ENCODE measurements around the gene ZNF80. TPM values are rescaled to one million over a fixed set of nuclear protein-coding genes. Genes with fewer than 3 reads are reported as not detected.
"Not testable (repeated sequence)": the region's sequence is repeated elsewhere in the genome, so short reads cannot be mapped to it uniquely, and the experiment has no call there.

ZNF80 gene
- under 1 TPM; 0.10 TPM for total RNA-seq

DNA sequence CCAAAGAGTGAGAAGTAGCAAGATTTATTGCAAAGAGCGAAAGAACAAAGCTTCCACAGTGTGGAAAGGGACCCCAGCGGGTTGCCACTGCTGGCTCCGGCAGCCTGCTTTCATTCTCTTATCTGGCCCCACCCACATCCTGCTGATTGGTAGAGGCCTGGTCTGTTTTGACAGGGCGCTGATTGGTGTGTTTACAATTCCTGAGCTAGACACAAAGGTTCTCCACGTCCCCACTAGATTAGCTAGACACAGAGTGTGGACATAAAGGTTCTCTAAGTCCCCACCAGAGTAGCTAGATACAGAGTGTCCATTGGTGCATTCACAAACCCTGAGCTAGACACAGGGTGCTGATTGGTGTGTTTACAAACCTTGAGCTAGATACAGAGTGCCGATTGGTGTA lies at the start of gene ZNF80:
TSS of gene ZNF80 (minus strand) at position 101 of the 400 bp plus-strand sequence. CDS start 504 bp downstream, outside the sequence.
- H3K27me3 Mint-ChIP-seq; POLR2A ChIA-PET; DNase-seq; H3K9me3 Mint-ChIP-seq; H3K36me3 Mint-ChIP-seq (ENCODE audit: low read depth): not testable (repeated sequence)
- CTCF ChIA-PET, result interaction anchor here (0.8 to 2.2 kb wide), 3 partner anchors 10 to 14 kb away, joined by 3 to 5 read pairs (median 3); no protein-coding TSS in a partner anchor
- Mint-ChIP-seq H3K4me1 (peaks cover 31% of the 10 kb centered on the region), H3K27ac (peak within 1 kb of the TSS; percentile 68), H3K4me3 (peak within 1 kb of the TSS; percentile 17)

DNA sequence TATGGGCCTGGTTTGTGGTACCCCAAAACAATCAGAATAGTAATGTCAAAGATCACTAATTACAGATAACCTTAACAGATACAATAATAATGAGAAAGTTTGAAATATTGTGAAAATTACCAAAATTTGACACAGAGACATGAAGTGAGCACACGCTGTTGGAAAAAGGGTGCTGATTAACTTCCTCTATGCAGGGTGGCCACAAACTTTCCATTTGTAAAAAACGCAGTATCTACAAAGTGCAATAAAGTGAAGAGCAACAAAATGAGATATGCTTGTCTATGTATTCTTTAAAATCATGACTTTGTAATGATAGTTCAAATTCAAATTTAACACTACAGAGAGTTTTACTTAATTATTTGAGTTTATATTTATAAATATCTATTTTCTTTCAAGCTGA lies 48.9 kb upstream of the ZNF80 start:
- Mint-ChIP-seq H3K27me3 (no peaks in the 10 kb centered on the region), H3K27ac (peak overlapping the region; percentile 75), H3K4me1 (no peaks in the 10 kb centered on the region), H3K36me3 (ENCODE audit: low read depth) (no peaks in the 10 kb centered on the region), H3K4me3 (no peak overlapping the region), H3K9me3 (peaks cover 2% of the 10 kb centered on the region)
- ChIA-PET POLR2A (no interaction called here), CTCF (interaction anchor here (1.0 to 1.6 kb wide), 4 partner anchors 11 to 105 kb away, joined by 3 to 5 read pairs (median 4); no protein-coding TSS in a partner anchor)
- DNase-seq, result no peak

DNA sequence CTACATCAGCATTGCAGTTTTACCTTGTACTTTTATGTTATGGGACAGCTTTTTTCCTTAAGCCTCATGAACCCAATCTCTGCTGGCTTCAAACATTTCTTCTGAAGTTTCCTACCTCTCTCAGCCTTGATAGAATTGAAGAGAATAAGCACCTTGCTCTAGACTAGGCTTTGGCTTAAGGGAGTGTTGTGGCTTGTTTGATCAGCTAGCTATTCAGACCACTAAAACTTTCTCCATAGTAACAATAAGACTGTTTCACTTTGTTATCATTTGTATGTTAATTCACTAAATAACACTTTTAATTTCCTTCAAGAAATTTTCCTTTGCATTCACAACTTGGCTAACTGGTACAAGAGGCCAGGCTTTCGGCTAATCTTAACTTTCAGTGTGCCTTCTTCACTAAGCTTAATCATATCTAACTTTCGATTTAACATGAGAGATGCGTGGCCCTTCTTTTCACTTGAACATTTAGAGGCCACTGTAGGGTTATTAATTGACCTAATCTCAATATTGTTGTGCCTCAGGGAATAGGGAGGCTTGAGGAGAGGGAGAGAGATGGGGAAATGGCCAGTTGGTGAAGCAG lies 48.4 kb upstream of the ZNF80 start:
- no peaks in the 10 kb centered on the region for H3K27me3 Mint-ChIP-seq
- peaks cover 2% of the 10 kb centered on the region for H3K9me3 Mint-ChIP-seq
- POLR2A ChIA-PET, result no interaction called here
- no peak for DNase-seq
- H3K27ac Mint-ChIP-seq, result peak overlapping the region; percentile 75
- no peak overlapping the region for H3K4me3 Mint-ChIP-seq
- H3K4me1 Mint-ChIP-seq, result no peaks in the 10 kb centered on the region
- CTCF ChIA-PET, result interaction anchor here (0.6 to 1.8 kb wide), 7 partner anchors 9 to 169 kb away, joined by 3 to 6 read pairs (median 4); partner anchors contain the start of gene TIGIT
- H3K36me3 Mint-ChIP-seq (ENCODE audit: low read depth), result no peaks in the 10 kb centered on the region

DNA sequence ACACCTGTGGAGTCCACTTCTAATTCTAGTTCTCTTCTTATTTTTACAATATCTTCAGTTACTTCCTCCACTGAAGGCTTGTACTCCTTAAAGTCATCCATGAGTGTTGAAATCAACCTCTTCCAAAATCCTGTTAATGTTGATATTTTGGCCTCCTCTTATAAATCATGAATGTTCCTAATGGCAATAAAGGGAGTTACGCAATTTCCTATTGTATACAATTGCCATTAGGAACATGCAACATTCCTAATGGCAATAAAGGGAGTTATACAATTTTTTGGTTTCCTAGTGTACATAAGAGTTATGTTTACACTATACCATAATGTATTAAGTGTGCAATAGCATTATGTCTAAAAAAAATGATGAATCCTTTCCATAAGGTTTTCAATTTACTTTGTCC lies 47.3 kb upstream of the ZNF80 start:
- no peak overlapping the region for H3K27ac Mint-ChIP-seq
- DNase-seq, result no peak
- ChIA-PET POLR2A (no interaction called here), CTCF (interaction anchor here (1.3 to 1.8 kb wide), 3 partner anchors 10 to 15 kb away, joined by 5 to 6 read pairs (median 5); partner anchors contain the start of gene TIGIT)
- no peaks in the 10 kb centered on the region for H3K4me1 Mint-ChIP-seq
- no peaks in the 10 kb centered on the region for H3K27me3 Mint-ChIP-seq
- H3K36me3 Mint-ChIP-seq (ENCODE audit: low read depth), result no peaks in the 10 kb centered on the region
- peaks cover 2% of the 10 kb centered on the region for H3K9me3 Mint-ChIP-seq
- no peak overlapping the region for H3K4me3 Mint-ChIP-seq

DNA sequence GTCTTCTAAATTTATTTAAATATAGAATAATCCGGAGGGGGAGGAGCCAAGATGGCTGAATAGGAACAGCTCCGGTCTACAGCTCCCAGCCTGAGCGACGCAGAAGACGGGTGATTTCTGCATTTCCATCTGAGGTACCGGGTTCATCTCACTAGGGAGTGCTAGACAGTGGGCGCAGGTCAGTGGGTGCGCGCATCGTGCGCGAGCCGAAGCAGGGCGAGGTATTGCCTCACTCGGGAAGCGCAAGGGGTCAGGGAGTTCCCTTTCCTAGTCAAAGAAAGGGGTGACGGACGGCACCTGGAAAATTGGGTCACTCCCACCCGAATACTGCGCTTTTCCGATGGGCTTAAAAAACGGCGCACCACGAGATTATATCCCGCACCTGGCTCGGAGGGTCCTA lies 39.5 kb upstream of the ZNF80 start:
- DNase-seq; H3K27me3 Mint-ChIP-seq; H3K27ac Mint-ChIP-seq; H3K4me3 Mint-ChIP-seq; H3K4me1 Mint-ChIP-seq; POLR2A ChIA-PET; H3K36me3 Mint-ChIP-seq (ENCODE audit: low read depth): not testable (repeated sequence)
- H3K9me3 Mint-ChIP-seq, result peaks cover 19% of the 10 kb centered on the region
- CTCF ChIA-PET, result interaction anchor here (2.3 kb wide), 1 partner anchor 14 kb away, joined by 7 read pairs; no protein-coding TSS in a partner anchor

DNA sequence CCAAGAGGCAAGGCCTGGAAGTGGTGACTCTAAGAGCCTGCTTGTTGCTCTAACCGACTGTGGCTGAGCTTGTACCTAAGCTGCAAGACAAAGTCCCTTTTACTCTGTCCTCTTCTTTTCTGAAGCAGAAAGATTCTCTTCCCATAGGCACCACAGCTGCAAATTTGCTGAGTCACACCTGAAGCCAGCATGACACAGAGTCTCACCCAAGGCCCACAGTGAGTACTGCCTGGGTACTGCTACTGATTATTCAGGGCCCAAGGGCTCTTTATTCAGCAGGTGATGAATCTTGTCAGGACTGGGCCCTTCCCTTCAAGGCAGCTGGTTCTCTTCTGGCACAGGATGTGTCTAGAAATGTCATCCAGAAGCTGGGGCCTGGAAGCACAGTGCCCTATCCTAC lies 37.6 kb upstream of the ZNF80 start:
- POLR2A ChIA-PET, result no interaction called here
- H3K9me3 Mint-ChIP-seq, result peaks cover 27% of the 10 kb centered on the region
- no peak for DNase-seq
- no peaks in the 10 kb centered on the region for H3K27me3 Mint-ChIP-seq
- CTCF ChIA-PET, result interaction anchor here (0.9 to 2.3 kb wide), 2 partner anchors 11 to 16 kb away, joined by 4 to 7 read pairs; no protein-coding TSS in a partner anchor
- no peak overlapping the region for H3K4me3 Mint-ChIP-seq
- H3K36me3 Mint-ChIP-seq (ENCODE audit: low read depth), result no peaks in the 10 kb centered on the region
- no peak overlapping the region for H3K27ac Mint-ChIP-seq
- no peaks in the 10 kb centered on the region for H3K4me1 Mint-ChIP-seq

DNA sequence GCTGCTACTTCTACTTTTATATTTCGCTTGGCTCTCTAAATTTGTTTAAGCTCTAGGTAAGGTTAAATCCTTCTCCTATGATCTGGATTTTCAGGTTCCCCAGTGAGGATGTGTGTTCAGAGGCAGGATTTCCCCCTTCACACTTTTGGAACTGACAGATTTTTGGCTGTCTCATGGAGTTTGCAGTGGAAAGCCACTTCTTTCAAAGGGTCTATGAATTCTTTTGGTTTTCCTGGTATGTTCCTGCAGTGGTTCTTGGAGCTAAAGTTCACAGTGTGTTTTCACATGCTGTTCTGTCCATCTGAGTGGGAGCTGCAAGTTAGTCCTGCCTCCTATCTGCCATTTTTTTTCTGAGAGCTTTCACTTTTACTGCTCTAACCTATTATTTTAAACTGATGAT lies 34.9 kb upstream of the ZNF80 start:
- Mint-ChIP-seq H3K27ac (no peak overlapping the region), H3K9me3 (peaks cover 28% of the 10 kb centered on the region), H3K4me1 (no peaks in the 10 kb centered on the region), H3K36me3 (ENCODE audit: low read depth) (no peaks in the 10 kb centered on the region), H3K27me3 (no peaks in the 10 kb centered on the region), H3K4me3 (no peak overlapping the region)
- POLR2A ChIA-PET, result no interaction called here
- no peak for DNase-seq
- CTCF ChIA-PET, result interaction anchor here (1.6 kb wide), 1 partner anchor 22 kb away, joined by 4 read pairs; no protein-coding TSS in a partner anchor

DNA sequence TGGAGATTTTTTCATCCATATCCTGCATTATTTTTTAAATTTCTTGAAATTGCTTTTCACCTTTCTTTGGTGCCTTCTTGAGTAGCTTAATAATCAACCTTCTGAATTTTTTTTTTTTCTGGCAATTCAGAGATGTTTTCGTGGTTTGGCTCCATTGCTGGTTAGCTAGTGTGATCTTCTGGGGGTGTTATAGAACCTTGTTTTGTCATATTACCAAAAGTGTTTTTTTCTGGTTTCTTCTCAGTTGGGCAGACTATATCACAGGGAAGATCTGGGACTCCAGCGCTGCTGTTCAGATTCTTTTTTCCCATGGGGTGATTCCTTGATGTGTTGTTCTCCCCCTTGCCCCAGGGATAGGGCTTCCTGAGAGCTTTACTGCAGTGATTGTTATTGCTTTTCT lies 32.6 kb upstream of the ZNF80 start:
- Mint-ChIP-seq H3K9me3 (peaks cover 21% of the 10 kb centered on the region), H3K27me3 (no peaks in the 10 kb centered on the region), H3K27ac (no peak overlapping the region), H3K36me3 (ENCODE audit: low read depth) (no peaks in the 10 kb centered on the region), H3K4me3 (no peak overlapping the region), H3K4me1 (no peaks in the 10 kb centered on the region)
- no peak for DNase-seq
- CTCF ChIA-PET, result interaction anchor here (0.6 to 2.2 kb wide), 5 partner anchors 15 to 1066 kb away, joined by 3 to 6 read pairs (median 3); no protein-coding TSS in a partner anchor
- POLR2A ChIA-PET, result no interaction called here

DNA sequence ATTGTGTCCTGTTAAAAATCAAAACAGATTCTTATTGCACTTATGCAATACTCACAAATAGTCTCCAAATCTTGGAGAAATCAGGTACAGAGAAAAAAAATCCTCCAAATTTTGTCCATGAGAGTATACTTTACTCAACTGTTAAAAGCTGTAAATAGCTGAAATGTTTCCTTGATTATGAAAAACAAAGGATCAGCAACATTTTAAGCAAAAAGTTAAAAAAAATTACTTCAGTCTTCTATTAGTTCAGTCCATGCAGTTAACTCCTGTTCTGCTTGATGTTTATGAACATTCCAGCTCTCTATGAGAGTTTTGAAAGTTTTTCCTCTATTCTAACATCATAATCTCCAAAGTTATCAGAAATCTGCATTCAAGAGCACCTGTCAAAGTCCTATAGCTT lies 22.8 kb upstream of the ZNF80 start:
- H3K4me1 Mint-ChIP-seq, result no peaks in the 10 kb centered on the region
- DNase-seq, result no peak
- H3K27me3 Mint-ChIP-seq, result peaks cover 2% of the 10 kb centered on the region
- no peak overlapping the region for H3K4me3 Mint-ChIP-seq
- peaks cover 10% of the 10 kb centered on the region for H3K9me3 Mint-ChIP-seq
- no peaks in the 10 kb centered on the region for H3K36me3 Mint-ChIP-seq (ENCODE audit: low read depth)
- ChIA-PET CTCF (interaction anchor here (0.6 kb wide), 1 partner anchor 510 kb away, joined by 4 read pairs; no protein-coding TSS in a partner anchor), POLR2A (no interaction called here)
- no peak overlapping the region for H3K27ac Mint-ChIP-seq

DNA sequence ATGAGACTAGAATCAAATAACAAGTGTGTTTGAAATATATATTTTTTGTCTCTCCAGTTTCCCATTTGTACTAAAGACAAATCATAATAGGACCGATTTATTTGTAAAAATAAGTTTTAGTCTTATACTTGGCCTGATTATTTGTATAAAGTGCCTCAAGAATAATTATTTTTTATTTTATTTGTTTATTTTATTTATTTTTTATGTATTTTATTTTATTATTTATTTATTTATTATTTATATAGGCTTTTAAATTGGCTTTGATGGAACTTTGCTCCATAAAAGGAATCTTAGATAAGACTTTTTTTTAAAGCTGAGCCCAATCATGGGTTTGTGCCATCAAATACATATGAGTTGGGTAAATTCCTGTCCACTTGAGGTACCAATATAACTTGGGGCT lies 22.2 kb upstream of the ZNF80 start:
- POLR2A ChIA-PET, result no interaction called here
- no peaks in the 10 kb centered on the region for H3K4me1 Mint-ChIP-seq
- CTCF ChIA-PET, result no interaction called here
- H3K27me3 Mint-ChIP-seq, result peaks cover 2% of the 10 kb centered on the region
- no peak overlapping the region for H3K4me3 Mint-ChIP-seq
- no peak for DNase-seq
- H3K9me3 Mint-ChIP-seq, result peaks cover 10% of the 10 kb centered on the region
- no peak overlapping the region for H3K27ac Mint-ChIP-seq
- H3K36me3 Mint-ChIP-seq (ENCODE audit: low read depth), result no peaks in the 10 kb centered on the region

DNA sequence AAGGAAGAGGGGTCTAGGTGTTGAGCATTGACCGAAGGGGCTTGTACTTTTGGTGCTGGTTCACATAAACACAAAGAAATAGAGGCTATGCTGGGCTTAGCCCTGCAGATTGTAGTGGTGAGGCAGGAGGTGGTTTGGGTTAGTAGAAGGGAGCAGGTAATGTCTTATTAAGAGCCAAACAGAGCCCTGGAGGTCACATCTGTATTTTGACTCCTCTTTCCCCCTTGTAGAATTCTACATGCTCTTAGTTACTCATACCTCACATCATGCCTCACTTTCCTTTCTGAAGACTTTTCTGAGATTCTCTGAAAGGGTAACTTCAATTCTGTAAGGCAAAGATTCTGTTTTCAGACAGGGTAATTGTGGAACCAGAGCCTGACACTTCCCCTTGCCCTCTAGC lies 16.1 kb upstream of the ZNF80 start:
- DNase-seq, result no peak
- no peak overlapping the region for H3K4me3 Mint-ChIP-seq
- H3K9me3 Mint-ChIP-seq, result peaks cover 5% of the 10 kb centered on the region
- ChIA-PET POLR2A (no interaction called here), CTCF (no interaction called here)
- no peak overlapping the region for H3K27ac Mint-ChIP-seq
- no peaks in the 10 kb centered on the region for H3K27me3 Mint-ChIP-seq
- no peaks in the 10 kb centered on the region for H3K36me3 Mint-ChIP-seq (ENCODE audit: low read depth)
- H3K4me1 Mint-ChIP-seq, result peaks cover 4% of the 10 kb centered on the region

DNA sequence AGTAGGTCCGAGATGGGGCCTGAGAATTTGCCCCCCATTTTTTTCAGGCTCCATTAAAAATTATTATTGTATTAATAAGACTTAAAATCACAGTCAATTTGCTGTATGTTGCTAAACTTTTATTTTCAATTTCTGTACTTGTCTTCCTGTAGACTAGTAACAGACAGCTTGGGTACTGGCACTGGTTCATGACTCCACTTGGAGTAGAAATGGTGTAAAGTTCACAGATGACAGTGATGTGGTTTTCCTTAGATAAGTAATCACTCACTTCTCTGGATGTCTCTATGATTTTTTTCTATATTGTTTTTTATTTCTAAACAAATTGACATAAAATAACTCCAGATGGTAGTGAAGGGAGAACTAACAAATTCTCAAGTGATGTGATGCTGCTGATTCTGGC lies 15.6 kb upstream of the ZNF80 start:
- Mint-ChIP-seq H3K27ac (no peak overlapping the region), H3K36me3 (ENCODE audit: low read depth) (no peaks in the 10 kb centered on the region), H3K27me3 (no peaks in the 10 kb centered on the region), H3K4me3 (no peak overlapping the region), H3K4me1 (peaks cover 4% of the 10 kb centered on the region), H3K9me3 (peaks cover 6% of the 10 kb centered on the region)
- no peak for DNase-seq
- CTCF ChIA-PET, result no interaction called here
- POLR2A ChIA-PET, result no interaction called here

DNA sequence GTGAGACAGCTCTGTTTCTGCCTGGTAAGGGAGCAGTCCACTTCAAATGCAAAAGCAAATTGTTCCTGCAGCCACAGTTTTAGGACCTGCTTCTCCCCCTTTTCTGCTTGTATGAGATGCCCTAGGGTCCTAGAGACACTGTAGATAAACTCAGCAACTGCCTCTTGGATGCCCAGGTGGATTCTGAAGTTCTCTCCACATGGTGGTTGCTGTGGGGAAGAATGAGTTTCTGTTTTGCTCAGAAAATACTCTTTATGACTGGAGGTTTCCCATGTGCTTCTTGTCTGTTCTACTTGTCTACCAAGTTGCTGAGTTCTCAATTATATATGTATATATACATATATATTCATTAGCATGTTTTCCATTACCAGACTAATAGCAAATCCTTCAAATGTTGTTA lies 5.6 kb upstream of the ZNF80 start:
- ChIA-PET POLR2A (no interaction called here), CTCF (interaction anchor here (1.3 to 1.8 kb wide), 2 partner anchors 8 to 27 kb away, joined by 4 to 6 read pairs; no protein-coding TSS in a partner anchor)
- Mint-ChIP-seq H3K27ac (no peak overlapping the region), H3K9me3 (peaks cover 20% of the 10 kb centered on the region), H3K4me1 (peaks cover 12% of the 10 kb centered on the region), H3K27me3 (no peaks in the 10 kb centered on the region), H3K4me3 (no peak overlapping the region), H3K36me3 (ENCODE audit: low read depth) (peaks cover 10% of the 10 kb centered on the region)
- DNase-seq, result peak; percentile 20

DNA sequence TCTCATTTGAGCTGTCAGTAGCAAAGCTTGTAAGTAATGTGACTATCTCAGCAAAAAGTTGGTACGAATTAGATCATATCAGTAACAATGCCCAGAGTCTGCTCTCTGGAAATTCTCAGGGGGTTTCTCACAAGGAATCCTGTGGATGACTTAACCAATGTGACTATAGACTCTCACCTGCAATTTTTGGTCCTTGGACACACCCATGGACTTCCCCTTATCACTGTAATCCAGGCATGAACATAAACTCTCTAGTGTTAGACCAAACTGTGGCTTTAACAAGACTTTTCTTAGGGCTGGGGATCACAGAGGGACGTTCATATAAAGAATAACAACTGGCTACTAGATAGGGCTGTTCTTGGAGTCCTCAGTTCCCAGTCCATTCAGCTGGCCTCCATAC lies 3.9 kb upstream of the ZNF80 start:
- Mint-ChIP-seq H3K9me3 (peaks cover 19% of the 10 kb centered on the region), H3K4me1 (peaks cover 18% of the 10 kb centered on the region), H3K27me3 (no peaks in the 10 kb centered on the region), H3K4me3 (no peak overlapping the region), H3K27ac (no peak overlapping the region), H3K36me3 (ENCODE audit: low read depth) (peaks cover 12% of the 10 kb centered on the region)
- POLR2A ChIA-PET, result no interaction called here
- DNase-seq, result no peak
- CTCF ChIA-PET, result interaction anchor here (0.8 to 2.2 kb wide), 4 partner anchors 10 to 168 kb away, joined by 3 to 7 read pairs (median 4); no protein-coding TSS in a partner anchor
